Measurements from ENCODE around the gene SORCS2.

Gene SORCS2

DNA sequence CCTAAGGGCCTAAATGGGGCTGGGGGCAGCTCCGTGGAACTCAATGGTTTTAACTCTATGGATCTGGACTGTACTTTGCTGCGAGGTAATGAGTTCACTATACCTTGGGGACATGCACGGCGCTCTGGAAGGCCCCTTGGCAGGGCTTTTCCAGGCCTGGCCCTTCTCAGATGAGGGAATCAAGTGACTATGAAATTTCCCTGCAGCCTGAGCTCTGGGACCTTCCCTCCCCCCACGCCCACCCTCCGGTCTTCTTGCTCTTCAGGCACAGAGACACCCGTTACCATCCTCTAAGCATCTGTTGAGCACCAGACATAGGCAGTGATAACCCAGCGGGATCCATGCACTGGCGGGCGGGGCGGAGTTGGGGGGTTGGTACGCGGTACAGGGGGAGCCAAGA lies 133.2 kb downstream of the SORCS2 start:
- Histone ChIP-seq H3K27me3 (ENCODE audit: insufficient read depth, low read length) (no peaks in the 10 kb centered on the region), H3K4me3 (ENCODE audit: low read length) (no peak overlapping the region), H3K36me3 (ENCODE audit: insufficient read depth, low read depth, low read length) (no peaks in the 10 kb centered on the region), H3K27ac (ENCODE audit: low read length) (no peak overlapping the region), H3K9me3 (ENCODE audit: insufficient read depth, low read depth, low read length) (no peaks in the 10 kb centered on the region), H3K4me1 (ENCODE audit: insufficient read depth, low read length) (peaks cover 8% of the 10 kb centered on the region; the same call in 1 of the 2 replicates), H3K9ac (ENCODE audit: low read depth, low read length) (no peak overlapping the region)

- Histone ChIP-seq H3K4me3 (ENCODE audit: low read length) (no peak overlapping the region), H3K4me1 (ENCODE audit: insufficient read depth, low read length) (peaks cover 8% of the 10 kb centered on the region; the same call in 1 of the 2 replicates), H3K27me3 (ENCODE audit: insufficient read depth, low read length) (no peaks in the 10 kb centered on the region), H3K36me3 (ENCODE audit: insufficient read depth, low read depth, low read length) (no peaks in the 10 kb centered on the region), H3K27ac (ENCODE audit: low read length) (no peak overlapping the region), H3K9me3 (ENCODE audit: insufficient read depth, low read depth, low read length) (no peaks in the 10 kb centered on the region), H3K9ac (ENCODE audit: low read depth, low read length) (no peak overlapping the region)
These were observed 134.0 kb downstream of the SORCS2 start for GRCh38 chr4:7326306-7326692.

DNA sequence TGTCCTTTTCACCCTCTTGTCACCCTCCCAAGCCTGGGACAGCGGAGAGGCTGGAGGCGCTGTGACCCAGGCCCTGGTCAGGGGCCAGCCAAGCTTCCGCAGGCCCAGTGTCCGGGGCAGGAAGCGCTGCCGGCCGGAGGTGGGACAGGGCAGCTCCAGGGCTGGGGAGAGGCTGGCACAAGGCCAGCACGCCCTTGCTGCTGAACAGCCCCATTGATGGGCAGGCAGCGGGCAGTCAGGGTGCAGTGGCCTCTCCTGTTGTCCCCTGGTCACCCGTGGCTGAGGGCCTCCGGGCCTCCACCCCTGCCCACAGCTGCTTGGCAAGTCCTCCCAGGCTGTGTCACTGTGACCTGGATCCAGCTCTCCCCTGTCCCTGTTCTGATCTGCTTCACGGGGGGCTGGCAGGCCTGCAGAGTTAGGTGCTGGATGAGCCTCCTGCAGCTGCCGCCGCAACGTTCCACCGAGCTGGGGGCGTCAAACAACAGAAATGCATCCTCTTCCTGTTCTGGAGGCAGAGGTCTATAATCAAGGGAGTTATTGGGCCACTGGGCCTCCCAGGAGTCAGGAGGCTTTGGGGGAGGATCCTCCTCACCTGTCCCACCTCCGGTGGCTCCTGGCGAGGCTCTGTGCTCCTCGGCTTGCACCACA lies 134.5 kb downstream of the SORCS2 start:
- Histone ChIP-seq H3K27me3 (ENCODE audit: insufficient read depth, low read length) (no peaks in the 10 kb centered on the region), H3K4me3 (ENCODE audit: low read length) (no peak overlapping the region), H3K27ac (ENCODE audit: low read length) (no peak overlapping the region), H3K4me1 (ENCODE audit: insufficient read depth, low read length) (peaks cover 8% of the 10 kb centered on the region; the same call in 1 of the 2 replicates), H3K9me3 (ENCODE audit: insufficient read depth, low read depth, low read length) (no peaks in the 10 kb centered on the region), H3K9ac (ENCODE audit: low read depth, low read length) (no peak overlapping the region), H3K36me3 (ENCODE audit: insufficient read depth, low read depth, low read length) (no peaks in the 10 kb centered on the region)

- Histone ChIP-seq H3K27me3 (ENCODE audit: insufficient read depth, low read length) (no peaks in the 10 kb centered on the region), H3K4me1 (ENCODE audit: insufficient read depth, low read length) (peaks cover 5% of the 10 kb centered on the region; the same call in 1 of the 2 replicates), H3K9me3 (ENCODE audit: insufficient read depth, low read depth, low read length) (no peaks in the 10 kb centered on the region), H3K36me3 (ENCODE audit: insufficient read depth, low read depth, low read length) (no peaks in the 10 kb centered on the region), H3K4me3 (ENCODE audit: low read length) (no peak overlapping the region), H3K27ac (ENCODE audit: low read length) (no peak overlapping the region), H3K9ac (ENCODE audit: low read depth, low read length) (no peak overlapping the region)
These were observed 135.1 kb downstream of the SORCS2 start for GRCh38 chr4:7327341-7327885.

GRCh38 chr4:7328162-7328912 lies 136.0 kb downstream of the SORCS2 start:
- no peaks in the 10 kb centered on the region for H3K4me1 ChIP-seq (ENCODE audit: insufficient read depth, low read length)
- no peaks in the 10 kb centered on the region for H3K27me3 ChIP-seq (ENCODE audit: insufficient read depth, low read length)
- no peak overlapping the region for H3K9ac ChIP-seq (ENCODE audit: low read depth, low read length)
- no peaks in the 10 kb centered on the region for H3K36me3 ChIP-seq (ENCODE audit: insufficient read depth, low read depth, low read length)
- no peaks in the 10 kb centered on the region for H3K9me3 ChIP-seq (ENCODE audit: insufficient read depth, low read depth, low read length)
- H3K4me3 ChIP-seq (ENCODE audit: low read length), result no peak overlapping the region
- H3K27ac ChIP-seq (ENCODE audit: low read length), result no peak overlapping the region

DNA sequence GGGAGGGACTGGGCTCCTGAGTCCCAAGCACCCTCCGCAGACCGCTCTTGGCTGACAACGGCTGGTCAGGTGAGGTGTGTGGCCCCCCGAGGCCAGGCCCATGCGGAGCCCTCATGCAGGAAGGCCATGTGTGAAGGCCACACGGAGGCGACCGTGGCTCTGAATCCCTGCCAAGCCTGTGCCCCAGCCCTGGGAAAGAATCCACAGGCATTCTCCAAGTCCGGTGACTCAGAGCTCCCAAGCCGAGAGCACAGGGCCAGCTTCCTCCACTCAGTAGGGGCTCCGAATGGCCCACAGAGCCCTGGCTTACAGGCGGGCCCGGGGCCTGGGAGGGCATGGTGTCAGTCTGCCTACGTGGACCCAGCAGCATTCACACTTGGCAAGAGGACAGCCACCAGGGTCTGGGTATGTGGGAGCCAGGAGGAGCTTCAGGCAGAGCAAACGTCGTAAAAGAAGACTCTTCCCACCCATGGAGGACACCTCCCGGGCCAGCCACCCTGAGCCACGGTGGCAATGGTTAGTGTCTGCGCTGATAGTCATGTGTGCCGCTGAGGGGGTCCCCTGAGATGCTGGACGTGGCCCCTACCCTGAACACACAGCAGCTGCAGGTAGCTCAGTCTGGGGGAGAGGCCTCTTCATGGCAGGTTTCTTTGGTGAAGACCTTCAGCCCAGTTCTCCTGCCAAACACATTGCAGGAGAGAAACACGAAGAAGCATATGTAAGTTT lies 136.7 kb downstream of the SORCS2 start:
- Histone ChIP-seq H3K4me3 (ENCODE audit: low read length) (no peak overlapping the region), H3K9me3 (ENCODE audit: insufficient read depth, low read depth, low read length) (no peaks in the 10 kb centered on the region), H3K27ac (ENCODE audit: low read length) (no peak overlapping the region), H3K9ac (ENCODE audit: low read depth, low read length) (no peak overlapping the region), H3K4me1 (ENCODE audit: insufficient read depth, low read length) (no peaks in the 10 kb centered on the region), H3K27me3 (ENCODE audit: insufficient read depth, low read length) (no peaks in the 10 kb centered on the region), H3K36me3 (ENCODE audit: insufficient read depth, low read depth, low read length) (no peaks in the 10 kb centered on the region)

DNA sequence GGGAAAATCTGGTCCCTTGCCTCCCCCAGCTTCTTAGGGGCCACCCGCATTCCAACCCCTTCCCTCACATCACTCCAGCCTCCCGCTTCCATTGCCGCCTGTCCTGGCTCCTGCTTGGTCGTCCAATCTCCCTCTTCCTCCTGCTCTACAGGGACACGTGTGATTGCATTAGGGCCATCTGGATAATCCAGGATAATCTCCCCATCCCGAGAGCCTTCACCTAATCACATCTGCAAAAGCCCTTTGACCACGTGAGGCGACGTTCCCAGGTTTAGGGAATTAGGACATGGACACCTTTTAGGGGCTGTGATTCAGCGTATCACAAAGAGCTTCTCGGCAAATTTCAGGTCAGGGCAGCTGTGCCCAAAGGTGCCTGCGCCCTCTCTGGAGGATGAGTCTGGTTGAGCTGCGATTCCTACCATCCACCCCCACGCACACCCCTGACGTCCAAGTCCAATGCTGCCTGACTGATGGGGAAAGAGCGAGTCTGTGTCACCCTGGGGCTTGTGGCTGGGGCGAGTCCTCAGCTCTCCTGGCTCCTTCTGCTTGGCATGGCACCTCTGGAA lies 137.8 kb downstream of the SORCS2 start:
- peaks cover 4% of the 10 kb centered on the region; the same call in 1 of the 2 replicates for H3K27me3 ChIP-seq (ENCODE audit: insufficient read depth, low read length)
- no peak overlapping the region for H3K4me3 ChIP-seq (ENCODE audit: low read length)
- no peaks in the 10 kb centered on the region for H3K4me1 ChIP-seq (ENCODE audit: insufficient read depth, low read length)
- H3K9ac ChIP-seq (ENCODE audit: low read depth, low read length), result no peak overlapping the region
- H3K27ac ChIP-seq (ENCODE audit: low read length), result no peak overlapping the region
- no peaks in the 10 kb centered on the region for H3K36me3 ChIP-seq (ENCODE audit: insufficient read depth, low read depth, low read length)
- H3K9me3 ChIP-seq (ENCODE audit: insufficient read depth, low read depth, low read length), result no peaks in the 10 kb centered on the region

- H3K9me3 ChIP-seq (ENCODE audit: insufficient read depth, low read depth, low read length), result no peaks in the 10 kb centered on the region
- no peak overlapping the region for H3K27ac ChIP-seq (ENCODE audit: low read length)
- H3K27me3 ChIP-seq (ENCODE audit: insufficient read depth, low read length), result peaks cover 6% of the 10 kb centered on the region; the same call in 1 of the 2 replicates
- H3K4me1 ChIP-seq (ENCODE audit: insufficient read depth, low read length), result no peaks in the 10 kb centered on the region
- no peak overlapping the region for H3K4me3 ChIP-seq (ENCODE audit: low read length)
- H3K9ac ChIP-seq (ENCODE audit: low read depth, low read length), result no peak overlapping the region
- H3K36me3 ChIP-seq (ENCODE audit: insufficient read depth, low read depth, low read length), result no peaks in the 10 kb centered on the region
These were observed 138.7 kb downstream of the SORCS2 start for GRCh38 chr4:7330811-7331681.

DNA sequence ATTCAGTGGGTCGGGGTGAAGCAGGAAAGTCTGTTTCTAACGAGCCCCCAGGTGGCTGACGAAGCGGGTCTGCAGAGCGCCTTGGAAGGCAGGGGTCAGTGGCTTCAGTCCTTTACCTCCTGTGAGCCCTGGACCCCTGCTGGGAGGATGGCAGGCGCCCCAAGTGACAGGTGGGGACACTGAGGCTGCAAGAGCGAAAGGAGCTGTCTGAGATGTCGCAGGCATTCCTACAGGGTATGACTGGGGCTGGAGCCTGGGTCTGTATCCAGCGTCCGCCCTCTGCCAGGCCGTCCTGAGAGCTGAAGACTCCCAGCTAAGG lies 139.3 kb downstream of the SORCS2 start:
- peaks cover 6% of the 10 kb centered on the region; the same call in 1 of the 2 replicates for H3K27me3 ChIP-seq (ENCODE audit: insufficient read depth, low read length)

GRCh38 chr4:7332216-7333023 lies 140.1 kb downstream of the SORCS2 start:
- H3K4me3 ChIP-seq (ENCODE audit: low read length), result no peak overlapping the region
- H3K27me3 ChIP-seq (ENCODE audit: insufficient read depth, low read length), result peaks cover 6% of the 10 kb centered on the region; the same call in 1 of the 2 replicates
- H3K9ac ChIP-seq (ENCODE audit: low read depth, low read length), result no peak overlapping the region
- no peaks in the 10 kb centered on the region for H3K9me3 ChIP-seq (ENCODE audit: insufficient read depth, low read depth, low read length)
- H3K27ac ChIP-seq (ENCODE audit: low read length), result no peak overlapping the region
- no peaks in the 10 kb centered on the region for H3K4me1 ChIP-seq (ENCODE audit: insufficient read depth, low read length)
- no peaks in the 10 kb centered on the region for H3K36me3 ChIP-seq (ENCODE audit: insufficient read depth, low read depth, low read length)

More for the DNA sequence above, 139.3 kb downstream of the SORCS2 start:
- Histone ChIP-seq H3K4me3 (ENCODE audit: low read length) (no peak overlapping the region), H3K4me1 (ENCODE audit: insufficient read depth, low read length) (no peaks in the 10 kb centered on the region), H3K9me3 (ENCODE audit: insufficient read depth, low read depth, low read length) (no peaks in the 10 kb centered on the region), H3K36me3 (ENCODE audit: insufficient read depth, low read depth, low read length) (no peaks in the 10 kb centered on the region), H3K9ac (ENCODE audit: low read depth, low read length) (no peak overlapping the region), H3K27ac (ENCODE audit: low read length) (no peak overlapping the region)

Data from iPS-20b (cell line).